NOMO-1 treated with DMSO at 0.1 percent for 48 hours (cell line): Measurements from ENCODE around the gene MYB.
"Not testable (repeated sequence)": the region's sequence is repeated elsewhere in the genome, so short reads cannot be mapped to it uniquely, and the experiment has no call there.

Experiments used
- DNase-seq: peaks from one replicate; lab custom pipeline; 2025; ENCODE audit not compliant: unreplicated experiment; lab: John Stamatoyannopoulos, UW

MYB gene

GRCh38 chr6:135180542-135181332, at the start of gene MYB:
Gene MYB (plus strand): TSS chr6:135181308. CDS start chr6:135181514, 206 bp downstream.
- peak; percentile 89 for DNase-seq

- no peak for DNase-seq
Measured at GRCh38 chr6:135132776-135133175, 48.3 kb upstream of the MYB start.

- DNase-seq, result no peak
Measured at GRCh38 chr6:135135835-135136234, 45.3 kb upstream of the MYB start.

GRCh38 chr6:135137826-135138225, 43.3 kb upstream of the MYB start:
- DNase-seq, result no peak

- no peak for DNase-seq
Measured at GRCh38 chr6:135141182-135141581, 39.9 kb upstream of the MYB start.

- DNase-seq, result peak; percentile 71
Measured at GRCh38 chr6:135141728-135142127, 39.4 kb upstream of the MYB start.

- DNase-seq, result not testable (repeated sequence)
Measured at GRCh38 chr6:135142232-135142631, 38.9 kb upstream of the MYB start.

GRCh38 chr6:135144673-135145062, 36.4 kb upstream of the MYB start:
- DNase-seq, result no peak

- DNase-seq, result peak; percentile 39
Measured at GRCh38 chr6:135145063-135145800, 35.9 kb upstream of the MYB start.

GRCh38 chr6:135146162-135146934, 34.8 kb upstream of the MYB start:
- no peak for DNase-seq

GRCh38 chr6:135147637-135148592, 33.2 kb upstream of the MYB start:
- peak; percentile 29 for DNase-seq

GRCh38 chr6:135148889-135149288, 32.2 kb upstream of the MYB start:
- DNase-seq, result peak; percentile 53

GRCh38 chr6:135149376-135149775, 31.7 kb upstream of the MYB start:
- peak; percentile 53 for DNase-seq

GRCh38 chr6:135150481-135150880, 30.6 kb upstream of the MYB start:
- DNase-seq, result not testable (repeated sequence)

GRCh38 chr6:135154125-135154524, 27.0 kb upstream of the MYB start:
- DNase-seq, result not testable (repeated sequence)

- no peak for DNase-seq
Measured at GRCh38 chr6:135158397-135158796, 22.7 kb upstream of the MYB start.

- DNase-seq, result peak; percentile 8
Measured at GRCh38 chr6:135159531-135159930, 21.6 kb upstream of the MYB start.

GRCh38 chr6:135161411-135162395, 19.4 kb upstream of the MYB start:
- DNase-seq, result no peak
